GM10266 (cell line): ENCODE data around the gene NEUROG1.

Experiments used
- DNase-seq: peaks from one replicate; pipeline ENCODE4 v3.0.0; 2012; ENCODE audit errors: extremely low spot score
- CTCF ChIP-seq: IDR thresholded peaks from 2 replicates; pipeline ENCODE4 v1.5.1; 2012; ENCODE audit warnings: mild to moderate bottlenecking, low read depth; ENCODE audit not compliant: control insufficient read depth, insufficient read depth; ENCODE audit errors: missing control alignments

NEUROG1 gene

GRCh38 chr5:135551593-135552447 is 16.1 kb upstream of the NEUROG1 start:
- TF ChIP-seq CTCF: peak; percentile 83
- DNase-seq: peak; percentile 78

DNA sequence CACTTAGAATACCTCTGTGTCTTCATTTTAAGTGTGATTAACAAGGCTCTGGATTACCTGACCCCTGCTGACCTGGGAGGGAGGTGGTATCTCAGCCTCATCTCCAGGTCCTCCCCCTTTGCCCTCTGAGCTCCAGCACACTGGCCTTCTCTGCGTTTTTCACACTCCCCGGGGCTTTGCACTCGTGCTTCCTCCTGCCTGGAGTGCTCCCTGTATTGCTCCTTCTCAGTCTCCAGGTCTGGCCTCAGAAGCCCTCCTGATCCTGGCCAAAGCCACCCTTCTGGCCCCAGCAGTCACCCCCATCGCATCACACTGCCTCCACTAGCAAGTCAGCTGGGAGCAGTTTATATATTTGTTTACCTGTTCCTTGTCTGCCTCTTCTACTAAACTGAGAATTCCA is 13.6 kb upstream of the NEUROG1 start:
- DNase-seq: no peak
- no peak for TF ChIP-seq CTCF

GRCh38 chr5:135547590-135548254 is 12.0 kb upstream of the NEUROG1 start:
- no peak for TF ChIP-seq CTCF

DNA sequence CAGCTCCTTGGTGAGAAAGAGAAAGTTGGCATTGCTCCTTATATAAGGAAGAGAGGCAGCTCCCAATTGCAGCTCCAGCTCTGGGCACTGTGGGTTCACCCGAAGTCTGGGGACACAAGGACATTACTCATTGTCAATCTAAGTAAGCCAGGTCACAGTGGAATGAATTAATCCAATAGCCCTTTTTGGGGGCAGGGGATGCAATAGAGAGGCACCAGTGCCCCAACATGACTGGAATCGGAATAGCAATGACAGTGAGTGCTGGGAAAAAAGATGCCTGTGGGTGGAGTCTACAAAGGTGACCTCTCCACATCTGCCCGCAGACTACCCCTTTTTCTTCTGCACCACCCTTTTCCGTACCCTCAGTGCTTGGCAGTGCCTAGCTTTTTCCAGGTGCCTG is 11.1 kb upstream of the NEUROG1 start:
- TF ChIP-seq CTCF: no peak
- DNase-seq: no peak

More at GRCh38 chr5:135547590-135548254, 12.0 kb upstream of the NEUROG1 start:
- DNase-seq: no peak

- no peak for DNase-seq
- no peak for TF ChIP-seq CTCF
These were observed 10.3 kb upstream of the NEUROG1 start for GRCh38 chr5:135546101-135546500.

GRCh38 chr5:135545099-135545498 is 9.3 kb upstream of the NEUROG1 start:
- no peak for DNase-seq
- no peak for TF ChIP-seq CTCF

DNA sequence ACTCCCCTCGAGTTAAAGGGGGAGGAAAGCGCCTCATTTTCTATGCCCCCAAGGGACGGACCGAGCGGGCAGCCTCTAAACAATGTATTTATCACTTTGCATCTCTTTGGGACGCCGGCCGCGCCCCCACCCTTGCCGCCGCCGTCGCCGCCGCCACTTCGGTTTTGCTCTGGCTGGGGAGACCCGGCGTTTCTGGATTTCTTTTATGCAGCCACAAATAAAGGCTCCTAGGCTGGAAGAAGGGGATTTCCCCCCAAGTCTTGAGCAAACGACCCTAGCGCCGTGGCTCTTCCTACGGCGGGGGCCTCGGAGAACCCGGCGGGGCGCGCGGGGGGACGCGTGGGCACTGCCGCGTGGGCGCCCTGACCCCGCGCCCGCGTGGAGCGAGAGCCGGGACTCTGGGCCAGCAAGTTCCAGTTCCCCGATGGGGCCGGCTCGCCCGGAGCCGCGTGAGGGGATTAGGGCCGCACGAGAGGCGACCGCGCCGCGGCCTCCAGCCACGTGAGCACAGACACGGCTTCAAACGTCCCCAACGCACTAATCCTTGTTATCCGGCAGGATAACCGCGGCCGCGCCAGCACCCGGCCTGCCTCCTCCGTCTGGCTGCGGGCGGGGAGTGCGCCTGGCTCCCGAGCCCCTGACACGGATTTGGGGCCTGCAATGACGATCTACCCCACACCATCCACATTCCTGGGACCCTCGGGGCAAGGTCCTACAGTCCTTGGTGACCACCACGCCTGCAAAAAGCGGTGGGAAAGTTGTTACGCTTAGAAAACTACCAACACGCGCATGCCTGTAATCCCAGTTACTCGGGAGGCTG is 7.9 kb upstream of the NEUROG1 start:
- DNase-seq: no peak
- TF ChIP-seq CTCF: no peak
